C4-2B (cell line): ENCODE measurements around the gene DCXR.

Experiments used
- H3K27ac ChIP-seq: fragments of 450-650 bp; 2 replicates; pipeline ENCODE4 v1.5.1; 2017
- CTCF ChIP-seq: fragments of 450-650 bp; conservative IDR thresholded peaks from 2 replicates; pipeline ENCODE4 v1.5.1; 2017; ENCODE audit warnings: mild to moderate bottlenecking
- ZFX ChIP-seq: fragments of 450-650 bp; IDR thresholded peaks from 2 replicates; pipeline ENCODE4 v1.6.1; 2017

DCXR gene

GRCh38 chr17:82037092-82037888, at the start of gene DCXR:
TSS of gene DCXR (minus strand) at chr17:82037697. CDS start at chr17:82037682, 15 bp downstream.
- peak; percentile 84; the same call in 1 of the 2 replicates for TF ChIP-seq ZFX
- TF ChIP-seq CTCF = peak; percentile 96
- H3K27ac ChIP-seq = peak within 1 kb of the TSS; percentile 86

- H3K27ac ChIP-seq = no peak overlapping the region
- TF ChIP-seq ZFX (no peak), CTCF (no peak)
Observed at GRCh38 chr17:82085931-82086764, 48.7 kb upstream of the DCXR start.

GRCh38 chr17:82085031-82085861, 47.7 kb upstream of the DCXR start:
- TF ChIP-seq ZFX = no peak
- TF ChIP-seq CTCF = no peak
- no peak overlapping the region for H3K27ac ChIP-seq

- no peak overlapping the region for H3K27ac ChIP-seq
- TF ChIP-seq ZFX (no peak), CTCF (no peak)
Observed at GRCh38 chr17:82084373-82085030, 47.0 kb upstream of the DCXR start.

- H3K27ac ChIP-seq = no peak overlapping the region
- TF ChIP-seq CTCF (no peak), ZFX (no peak)
Observed at GRCh38 chr17:82083533-82084359, 46.2 kb upstream of the DCXR start.

- H3K27ac ChIP-seq = no peak overlapping the region
Observed at GRCh38 chr17:82083009-82083408, 45.5 kb upstream of the DCXR start.

More at GRCh38 chr17:82083009-82083408, 45.5 kb upstream of the DCXR start:
- no peak for TF ChIP-seq ZFX
- TF ChIP-seq CTCF = no peak
